Fibroblast of lung (primary cell): ENCODE results near the gene TMEM72. TPM values are rescaled to one million over a fixed set of nuclear protein-coding genes. Genes with fewer than 3 reads are reported as not detected.
A peak's percentile ranks its signal among the peaks of the same experiment; 100 is the strongest.

ENCODE experiments used
- DNase-seq, 2 donors: peaks; one replicate each; pipeline versions ENCODE4 v3.0.0 to v3.0.0-alpha.2; 2010; ENCODE audit warnings: low read depth in 2 of 2
- H2AFZ ChIP-seq: 2 replicates; pipeline ENCODE4 v1.5.1; 2012; ENCODE audit warnings: low read length, control low read depth, inconsistent platforms
- H3K27ac ChIP-seq: 2 replicates; pipeline ENCODE4 v1.5.1; 2011; ENCODE audit warnings: low read length, control low read depth; ENCODE audit not compliant: insufficient read depth
- H3K27me3 ChIP-seq: 2 replicates; pipeline ENCODE4 v1.5.1; 2011; ENCODE audit warnings: mild to moderate bottlenecking, low read length; ENCODE audit not compliant: control insufficient read depth, insufficient read depth
- H3K36me3 ChIP-seq: 2 replicates; pipeline ENCODE4 v1.5.1; 2011; ENCODE audit warnings: low read length; ENCODE audit not compliant: control insufficient read depth, insufficient read depth
- H3K4me1 ChIP-seq: 2 replicates; pipeline ENCODE4 v1.5.1; 2011; ENCODE audit warnings: low read length; ENCODE audit not compliant: control insufficient read depth, insufficient read depth; ENCODE audit errors: extremely low read depth
- H3K4me2 ChIP-seq: 2 replicates; pipeline ENCODE4 v1.5.1; 2011; ENCODE audit warnings: low read length, control low read depth; ENCODE audit not compliant: insufficient read depth; ENCODE audit errors: extremely low read depth
- H3K4me3 ChIP-seq, 4 experiments: fragments of 200-600 bp in 1 of 4; sonication (generic) in 1 of 4; replicated peaks in 1 of 4; 2 replicates each; pipeline ENCODE4 v1.5.1; 2011 to 2016; ENCODE audit warnings: low read length in 4 of 4, low read depth in 3 of 4, mild to moderate bottlenecking in 3 of 4, control low read depth in 2 of 4, inconsistent platforms in 1 of 4, mixed read lengths in 1 of 4; ENCODE audit not compliant: insufficient read depth in 1 of 4; ENCODE audit errors: control extremely low read depth in 1 of 4
- H3K79me2 ChIP-seq: 2 replicates; pipeline ENCODE4 v1.5.1; 2012; ENCODE audit warnings: mild to moderate bottlenecking, low read length, inconsistent platforms; ENCODE audit not compliant: control insufficient read depth, insufficient read depth
- H3K9ac ChIP-seq: 2 replicates; pipeline ENCODE4 v1.5.1; 2011; ENCODE audit warnings: mild to moderate bottlenecking, low read length, control low read depth; ENCODE audit not compliant: insufficient read depth
- H3K9me3 ChIP-seq: 2 replicates; pipeline ENCODE4 v1.5.1; 2012; ENCODE audit warnings: low read depth, low read length; ENCODE audit not compliant: control insufficient read depth, insufficient read depth
- H4K20me1 ChIP-seq: 2 replicates; pipeline ENCODE4 v1.5.1; 2011; ENCODE audit warnings: low read length; ENCODE audit not compliant: control insufficient read depth, insufficient read depth; ENCODE audit errors: extremely low read depth
- CTCF ChIP-seq, 2 donors: IDR thresholded peaks in 1 of 2; conservative IDR thresholded peaks in 1 of 2; 1 replicate in 1 of 2; 2 replicates in 1 of 2; pipeline ENCODE4 v1.5.1; 2011 to 2012; ENCODE audit warnings: low read length in 2 of 2, control low read depth in 1 of 2, inconsistent platforms in 1 of 2, low read depth in 1 of 2, mild to moderate bottlenecking in 1 of 2
- EZH2 ChIP-seq: IDR thresholded peaks from 2 replicates; pipeline ENCODE4 v1.5.1; 2012; ENCODE audit warnings: low read length, control low read depth, mild to moderate bottlenecking; ENCODE audit errors: missing control alignments
- polyA plus RNA-seq, 2 donors: library from polyadenylated mRNA; depleted of rRNA in 1 of 2; stranded (reverse) in 1 of 2; unstranded in 1 of 2; fragments of >200 nt; gene quantifications; 2 replicates each; pipeline ENCODE4 v1.2.1, GENCODE V29; 2011 to 2012; ENCODE audit warnings: missing spikeins in 1 of 2
- total RNA-seq: library from RNA; depleted of rRNA; stranded (reverse); fragments of >200 nt; gene quantifications from 2 replicates; pipeline ENCODE4 v1.2.1, GENCODE V29; 2014

TMEM72 gene
- total and polyA plus RNA-seq, 2 donors (not counting 1 experiment from before 2014, with no cell fraction given): not detected

GRCh38 chr10:44908066-44908749 lies 2.9 kb upstream of the TMEM72 start:
- Histone ChIP-seq H3K4me2 (no peak overlapping the region), H3K9ac (no peak overlapping the region), H3K4me1 (no peaks in the 10 kb centered on the region), H3K27me3 (peaks cover 22% of the 10 kb centered on the region), H3K79me2 (no peaks in the 10 kb centered on the region), H3K9me3 (no peaks in the 10 kb centered on the region), H2AFZ (no peak overlapping the region), H4K20me1 (no peaks in the 10 kb centered on the region), H3K4me3 (no peak overlapping the region), H3K27ac (no peak overlapping the region), H3K36me3 (no peaks in the 10 kb centered on the region)
- DNase-seq: peak; percentile 20 to 71
- TF ChIP-seq EZH2 (no peak), CTCF (conservative IDR thresholded peaks at IDR 0.05 in 1 of 2, IDR thresholded peaks at IDR 0.05 in 1 of 2; ENCODE audit: low read depth in 1 of 2, low read length in 2 of 2) (no peak)

GRCh38 chr10:44908936-44909630 lies 2.1 kb upstream of the TMEM72 start:
- H3K27me3 ChIP-seq: peaks cover 21% of the 10 kb centered on the region

More at GRCh38 chr10:44908936-44909630, 2.1 kb upstream of the TMEM72 start:
- Histone ChIP-seq H3K4me2 (no peak overlapping the region), H3K9me3 (no peaks in the 10 kb centered on the region), H3K27ac (no peak overlapping the region), H3K79me2 (no peaks in the 10 kb centered on the region), H3K4me3 (no peak overlapping the region), H3K4me1 (no peaks in the 10 kb centered on the region), H3K36me3 (no peaks in the 10 kb centered on the region), H4K20me1 (no peaks in the 10 kb centered on the region), H2AFZ (no peak overlapping the region), H3K9ac (no peak overlapping the region)
- no peak for DNase-seq
- no peak for TF ChIP-seq EZH2
- TF ChIP-seq CTCF (conservative IDR thresholded peaks at IDR 0.05 in 1 of 2, IDR thresholded peaks at IDR 0.05 in 1 of 2; ENCODE audit: low read depth in 1 of 2, low read length in 2 of 2): no peak
